Measurements from ENCODE around the gene GPRIN2.

GPRIN2 gene

DNA sequence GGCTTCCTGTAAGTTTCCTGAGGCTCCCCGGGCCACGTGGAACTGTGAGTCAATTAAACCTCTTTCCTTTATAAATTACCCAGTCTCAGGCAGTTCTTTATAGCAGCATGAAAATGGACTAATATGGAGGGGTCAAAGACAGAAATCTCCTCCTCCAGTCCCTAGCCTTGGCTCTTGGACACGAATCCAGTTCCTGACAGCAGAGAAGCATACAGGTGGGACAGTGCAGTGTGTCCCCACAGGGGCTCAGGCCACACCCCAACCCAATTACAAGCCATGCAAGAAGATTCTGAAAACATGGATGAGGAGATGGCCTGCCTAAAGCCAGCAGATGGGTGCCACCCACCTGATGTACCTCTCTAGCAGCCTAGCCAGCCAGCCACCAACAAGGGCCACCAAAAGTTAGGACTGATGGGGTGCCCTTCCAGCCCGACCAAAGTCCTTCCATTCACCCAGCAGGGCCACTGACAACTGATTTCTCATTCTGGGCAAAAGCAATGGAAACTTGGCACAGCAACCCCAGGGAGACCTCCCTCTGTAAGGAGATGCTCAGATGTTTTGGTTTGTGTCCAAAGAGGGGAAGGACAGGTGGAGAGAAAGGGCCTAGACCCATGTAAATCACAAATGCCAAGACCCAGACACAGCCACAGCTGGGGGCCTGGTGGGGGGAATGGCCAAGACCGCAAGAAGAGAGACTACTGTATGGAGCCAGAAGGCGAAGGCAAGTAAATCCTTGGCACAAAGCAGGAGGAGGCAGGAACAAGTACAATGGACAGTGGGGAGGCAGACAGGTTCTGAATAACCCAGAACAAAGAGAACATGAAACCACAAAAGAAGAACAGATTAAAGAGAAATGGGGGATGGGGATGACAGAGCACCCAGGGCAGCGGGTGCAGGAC lies 13.6 kb downstream of the GPRIN2 start:
- DNase-seq (ENCODE audit: low read depth, low spot score), result no peak
- no peak for TF ChIP-seq POLR2AphosphoS5 (IDR thresholded peaks at IDR 0.05; ENCODE audit: borderline replicate concordance, low read depth, low read length)
- TF ChIP-seq EZH2 (IDR thresholded peaks at IDR 0.05), result no peak
- no peak for TF ChIP-seq FOXP2 (optimal IDR thresholded peaks at IDR 0.05; ENCODE audit: control extremely low read depth, extremely low read length, insufficient read depth)
- no peak overlapping the region for H3K9ac ChIP-seq (ENCODE audit: insufficient read length)
- H3K9me3 ChIP-seq (ENCODE audit: low read depth, low read length), result no peaks in the 10 kb centered on the region
- no peaks in the 10 kb centered on the region for H3K36me3 ChIP-seq (ENCODE audit: insufficient read depth, low read length)
- no peak overlapping the region for H3K4me3 ChIP-seq
- H3K27ac ChIP-seq, result no peak overlapping the region

- no peak for DNase-seq (ENCODE audit: low read depth, low spot score)
- H3K4me3 ChIP-seq, result no peak overlapping the region
- no peak overlapping the region for H3K27ac ChIP-seq
- no peaks in the 10 kb centered on the region for H3K9me3 ChIP-seq (ENCODE audit: low read depth, low read length)
- H3K9ac ChIP-seq (ENCODE audit: insufficient read length), result no peak overlapping the region
- TF ChIP-seq POLR2AphosphoS5 (IDR thresholded peaks at IDR 0.05; ENCODE audit: borderline replicate concordance, low read depth, low read length) (no peak), FOXP2 (optimal IDR thresholded peaks at IDR 0.05; ENCODE audit: control extremely low read depth, extremely low read length, insufficient read depth) (no peak)
- no peaks in the 10 kb centered on the region for H3K36me3 ChIP-seq (ENCODE audit: insufficient read depth, low read length)
These were observed 14.5 kb downstream of the GPRIN2 start for GRCh38 chr10:46541735-46542566.

GRCh38 chr10:46541017-46541661 lies 15.3 kb downstream of the GPRIN2 start:
- no peaks in the 10 kb centered on the region for H3K9me3 ChIP-seq (ENCODE audit: low read depth, low read length)
- no peak overlapping the region for H3K27ac ChIP-seq
- H3K4me3 ChIP-seq, result no peak overlapping the region
- TF ChIP-seq EZH2 (IDR thresholded peaks at IDR 0.05), result no peak
- H3K9ac ChIP-seq (ENCODE audit: insufficient read length), result no peak overlapping the region
- no peaks in the 10 kb centered on the region for H3K36me3 ChIP-seq (ENCODE audit: insufficient read depth, low read length)
- DNase-seq (ENCODE audit: low read depth, low spot score), result no peak

DNA sequence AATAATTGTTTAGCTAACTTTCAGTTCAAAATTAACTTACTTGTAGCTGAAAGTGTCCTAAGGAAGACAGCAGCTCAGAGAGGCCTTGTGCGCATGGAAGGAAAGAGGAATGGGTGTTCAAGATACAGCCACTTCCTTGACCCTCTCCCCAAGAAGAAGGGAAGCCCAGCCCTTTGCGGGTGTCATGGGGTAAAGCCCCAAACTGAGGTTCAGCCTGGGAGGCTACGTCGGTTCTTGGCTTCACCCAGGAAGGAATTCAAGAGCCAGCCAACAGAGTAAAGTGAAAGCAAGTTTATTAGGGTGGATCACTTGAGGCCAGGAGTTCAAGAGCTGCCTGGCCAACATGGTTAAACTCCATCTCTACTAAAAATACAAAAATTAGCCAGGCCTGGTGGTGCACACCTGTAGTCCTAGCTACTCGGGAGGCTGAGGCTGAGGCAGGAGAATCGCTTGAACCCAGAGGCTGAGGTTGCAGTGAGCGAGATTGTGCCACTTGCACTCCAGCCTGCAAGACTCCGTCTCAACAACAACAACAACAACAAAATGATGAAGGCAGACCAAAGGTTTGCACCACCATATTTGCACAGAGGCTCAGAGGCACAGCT lies 15.9 kb downstream of the GPRIN2 start:
- H3K9ac ChIP-seq (ENCODE audit: insufficient read length), result no peak overlapping the region
- no peak for DNase-seq (ENCODE audit: low read depth, low spot score)
- H3K36me3 ChIP-seq (ENCODE audit: insufficient read depth, low read length), result no peaks in the 10 kb centered on the region
- H3K9me3 ChIP-seq (ENCODE audit: low read depth, low read length), result no peaks in the 10 kb centered on the region
- no peak overlapping the region for H3K4me3 ChIP-seq
- TF ChIP-seq EZH2 (IDR thresholded peaks at IDR 0.05), result no peak
- no peak for TF ChIP-seq POLR2AphosphoS5 (IDR thresholded peaks at IDR 0.05; ENCODE audit: borderline replicate concordance, low read depth, low read length)
- no peak for TF ChIP-seq FOXP2 (optimal IDR thresholded peaks at IDR 0.05; ENCODE audit: control extremely low read depth, extremely low read length, insufficient read depth)
- no peak overlapping the region for H3K27ac ChIP-seq

- Histone ChIP-seq H3K4me3 (no peak overlapping the region), H3K9me3 (ENCODE audit: low read depth, low read length) (no peaks in the 10 kb centered on the region), H3K27ac (no peak overlapping the region), H3K36me3 (ENCODE audit: insufficient read depth, low read length) (no peaks in the 10 kb centered on the region), H3K9ac (ENCODE audit: insufficient read length) (no peak overlapping the region)
- TF ChIP-seq POLR2AphosphoS5 (IDR thresholded peaks at IDR 0.05; ENCODE audit: borderline replicate concordance, low read depth, low read length) (no peak), EZH2 (IDR thresholded peaks at IDR 0.05) (no peak), FOXP2 (optimal IDR thresholded peaks at IDR 0.05; ENCODE audit: control extremely low read depth, extremely low read length, insufficient read depth) (no peak)
- DNase-seq (ENCODE audit: low read depth, low spot score), result no peak
These were observed 16.7 kb downstream of the GPRIN2 start for GRCh38 chr10:46539596-46540411.

DNA sequence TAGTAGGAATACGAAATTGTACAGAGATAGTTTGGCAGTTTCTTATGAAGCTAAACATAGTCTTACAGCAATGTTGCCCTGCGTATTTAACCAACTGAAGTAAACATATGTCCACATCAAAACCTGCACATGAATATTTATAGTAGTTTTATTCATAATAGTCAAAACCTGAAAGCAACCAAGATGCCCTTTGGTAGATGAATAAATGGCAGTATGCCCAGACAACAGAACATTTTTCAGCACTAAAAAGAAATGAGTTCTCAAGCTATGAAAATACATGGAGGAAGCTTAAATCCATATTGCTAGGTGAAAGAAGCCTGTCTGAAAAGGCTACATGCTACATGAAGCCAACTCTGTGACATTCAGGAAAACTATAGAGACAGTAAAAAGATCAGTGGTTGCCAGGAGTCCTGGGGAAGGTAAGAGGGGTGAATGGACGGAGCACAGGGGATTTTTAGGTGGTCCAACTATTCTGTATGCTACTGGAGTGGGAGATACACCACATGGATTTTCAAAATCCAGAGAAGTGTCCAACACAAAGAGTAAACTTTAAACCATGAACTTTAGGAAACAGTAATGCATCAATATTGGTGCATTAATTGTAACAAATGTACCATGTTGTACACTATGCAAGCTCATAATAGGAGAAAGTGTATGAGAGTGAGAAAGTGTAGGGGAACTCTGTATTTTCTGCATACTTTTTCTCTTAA lies 17.6 kb downstream of the GPRIN2 start:
- Histone ChIP-seq H3K36me3 (ENCODE audit: insufficient read depth, low read length) (no peaks in the 10 kb centered on the region), H3K9me3 (ENCODE audit: low read depth, low read length) (no peaks in the 10 kb centered on the region), H3K9ac (ENCODE audit: insufficient read length) (no peak overlapping the region), H3K27ac (no peak overlapping the region), H3K4me3 (no peak overlapping the region)
- no peak for DNase-seq (ENCODE audit: low read depth, low spot score)
- TF ChIP-seq FOXP2 (optimal IDR thresholded peaks at IDR 0.05; ENCODE audit: control extremely low read depth, extremely low read length, insufficient read depth) (no peak), POLR2AphosphoS5 (IDR thresholded peaks at IDR 0.05; ENCODE audit: borderline replicate concordance, low read depth, low read length) (no peak), EZH2 (IDR thresholded peaks at IDR 0.05) (no peak)

DNA sequence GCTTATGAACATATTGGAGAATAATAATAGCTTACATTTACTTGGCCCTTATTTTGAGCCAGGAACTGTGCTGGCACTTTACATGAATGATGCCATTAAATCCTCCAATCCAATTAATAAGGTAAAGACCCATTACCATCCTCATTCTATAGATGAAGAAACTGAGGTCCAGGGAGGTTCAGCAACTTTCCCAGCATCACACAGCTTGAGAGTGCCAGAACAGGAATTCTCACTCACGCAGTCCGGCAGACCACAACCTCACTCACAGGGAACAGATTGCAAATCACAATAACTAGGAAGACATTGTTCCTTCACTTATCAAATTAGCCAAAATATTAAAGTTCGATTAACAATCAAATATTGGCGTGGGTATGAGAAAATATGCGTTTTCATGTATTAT lies 18.3 kb downstream of the GPRIN2 start:
- H3K9ac ChIP-seq (ENCODE audit: insufficient read length), result no peak overlapping the region
- no peaks in the 10 kb centered on the region for H3K9me3 ChIP-seq (ENCODE audit: low read depth, low read length)
- no peaks in the 10 kb centered on the region for H3K36me3 ChIP-seq (ENCODE audit: insufficient read depth, low read length)
- no peak overlapping the region for H3K27ac ChIP-seq
- H3K4me3 ChIP-seq, result no peak overlapping the region
- no peak for DNase-seq (ENCODE audit: low read depth, low spot score)
- no peak for TF ChIP-seq POLR2AphosphoS5 (IDR thresholded peaks at IDR 0.05; ENCODE audit: borderline replicate concordance, low read depth, low read length)
- no peak for TF ChIP-seq FOXP2 (optimal IDR thresholded peaks at IDR 0.05; ENCODE audit: control extremely low read depth, extremely low read length, insufficient read depth)
- TF ChIP-seq EZH2 (IDR thresholded peaks at IDR 0.05), result no peak

Data from SK-N-MC (cell line).